Measurements from ENCODE around the gene LRSAM1.
A peak's percentile ranks its signal among the peaks of the same experiment; 100 is the strongest.

LRSAM1 gene

DNA sequence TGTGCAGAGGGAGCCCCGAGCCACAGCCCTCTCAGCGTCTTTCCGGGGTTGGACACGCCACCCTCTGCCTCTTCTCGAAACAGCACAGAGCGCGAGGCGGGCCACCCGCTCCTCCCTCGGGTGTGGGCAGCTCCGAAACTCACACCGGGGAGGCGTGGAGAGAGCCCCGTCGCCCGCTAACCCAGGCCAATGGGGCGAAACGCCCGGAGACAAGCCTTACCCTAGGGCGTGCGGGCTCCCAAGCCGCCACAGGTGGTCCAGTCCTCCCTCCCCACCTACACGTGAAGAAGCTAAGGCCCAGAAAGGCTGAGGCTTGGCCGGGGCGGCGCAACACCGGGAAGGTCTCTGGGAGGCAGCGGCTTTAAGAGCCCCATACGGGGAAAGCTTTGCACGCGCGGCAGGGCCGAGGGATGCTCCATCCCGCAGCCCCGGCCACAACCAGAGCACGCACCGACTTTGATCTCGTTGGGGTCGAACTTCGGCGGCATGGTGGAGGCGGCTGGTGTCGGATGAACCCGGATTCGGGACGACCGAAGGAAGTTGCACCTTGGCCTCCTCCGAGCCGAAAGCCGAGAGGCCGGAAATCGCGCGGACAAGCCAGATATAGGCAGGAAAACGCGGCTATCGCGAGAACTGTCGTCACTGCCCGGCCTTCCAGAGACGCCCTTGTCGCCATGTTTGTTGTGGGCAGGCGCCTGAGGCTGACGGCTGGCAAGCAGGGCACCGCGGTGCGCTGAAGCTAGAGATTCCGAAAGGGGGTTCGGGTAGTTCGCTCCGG, at the start of gene LRSAM1, which contains the start of gene RPL12:
LRSAM1 (plus strand) TSS at position 681 of the 778 bp plus-strand sequence. CDS start 3,018 bp downstream, outside the sequence.
RPL12 (minus strand) TSS at position 577 of the 778 bp plus-strand sequence; CDS start at position 488, 89 bp downstream.
- peak; percentile 94 for DNase-seq

DNA sequence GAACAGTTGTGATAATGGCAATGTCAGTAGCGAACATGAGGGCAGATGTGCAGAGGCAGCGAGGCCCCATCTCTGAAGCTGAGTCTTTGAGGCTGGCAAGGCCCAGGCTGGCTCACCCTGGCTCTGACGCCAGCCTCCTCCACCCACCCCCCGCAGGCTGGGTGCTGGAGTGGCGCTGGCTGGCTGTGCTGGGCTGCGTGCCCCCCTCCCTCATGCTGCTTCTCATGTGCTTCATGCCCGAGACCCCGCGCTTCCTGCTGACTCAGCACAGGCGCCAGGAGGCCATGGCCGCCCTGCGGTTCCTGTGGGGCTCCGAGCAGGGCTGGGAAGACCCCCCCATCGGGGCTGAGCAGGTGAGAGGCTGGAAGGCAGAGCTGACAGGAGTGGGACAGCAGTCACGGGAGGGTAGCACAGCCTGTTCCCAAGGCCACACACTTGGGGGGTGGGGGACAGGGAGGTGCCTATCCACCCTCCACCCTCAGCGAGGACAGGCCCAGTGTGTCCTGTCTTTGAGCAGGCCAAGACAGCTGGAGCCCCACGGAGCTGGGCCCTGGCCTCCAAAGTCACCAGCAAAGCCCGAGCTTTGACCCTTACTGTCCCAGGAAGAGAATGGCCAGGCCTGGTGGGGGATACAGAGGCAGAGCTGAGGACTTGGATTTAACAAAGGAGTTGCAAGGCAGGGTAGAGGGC, 48.8 kb upstream of the LRSAM1 start:
- DNase-seq, result no peak

DNA sequence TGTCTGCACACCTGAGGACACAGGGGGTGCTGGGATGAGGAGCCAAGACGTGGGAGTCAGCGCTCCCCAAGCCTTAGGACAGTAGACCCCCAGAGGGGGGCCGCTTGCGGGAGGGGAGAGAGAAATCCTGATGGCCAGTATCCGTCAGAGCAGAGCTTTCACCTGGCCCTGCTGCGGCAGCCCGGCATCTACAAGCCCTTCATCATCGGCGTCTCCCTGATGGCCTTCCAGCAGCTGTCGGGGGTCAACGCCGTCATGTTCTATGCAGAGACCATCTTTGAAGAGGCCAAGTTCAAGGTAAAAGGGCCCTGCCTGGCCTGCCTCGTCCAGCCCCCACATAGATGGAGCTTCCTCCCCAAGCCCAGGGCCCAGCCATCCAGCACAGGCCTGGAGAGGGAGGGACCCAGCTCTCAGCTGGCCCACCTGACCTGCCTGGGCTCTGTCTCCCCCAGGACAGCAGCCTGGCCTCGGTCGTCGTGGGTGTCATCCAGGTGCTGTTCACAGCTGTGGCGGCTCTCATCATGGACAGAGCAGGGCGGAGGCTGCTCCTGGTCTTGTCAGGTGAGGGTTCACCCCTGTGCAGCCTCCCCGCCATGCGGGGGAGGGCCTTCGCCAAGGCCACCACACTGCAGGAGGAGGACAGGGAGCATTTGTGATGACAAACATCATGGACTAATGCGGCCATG, 47.7 kb upstream of the LRSAM1 start:
- DNase-seq, result no peak

DNA sequence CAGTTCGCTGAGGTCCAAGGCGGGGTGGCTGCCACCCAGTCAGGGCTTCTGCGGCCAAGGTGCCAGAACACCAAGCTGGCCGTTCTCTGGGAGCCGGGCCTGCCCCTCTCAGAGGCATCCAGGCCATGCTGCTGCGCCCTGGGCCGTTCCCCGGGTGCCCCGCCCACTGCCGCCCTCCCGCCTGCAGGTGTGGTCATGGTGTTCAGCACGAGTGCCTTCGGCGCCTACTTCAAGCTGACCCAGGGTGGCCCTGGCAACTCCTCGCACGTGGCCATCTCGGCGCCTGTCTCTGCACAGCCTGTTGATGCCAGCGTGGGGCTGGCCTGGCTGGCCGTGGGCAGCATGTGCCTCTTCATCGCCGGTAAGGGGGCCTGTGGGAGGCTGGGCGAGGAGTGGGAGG, 46.7 kb upstream of the LRSAM1 start:
- DNase-seq, result no peak

DNA sequence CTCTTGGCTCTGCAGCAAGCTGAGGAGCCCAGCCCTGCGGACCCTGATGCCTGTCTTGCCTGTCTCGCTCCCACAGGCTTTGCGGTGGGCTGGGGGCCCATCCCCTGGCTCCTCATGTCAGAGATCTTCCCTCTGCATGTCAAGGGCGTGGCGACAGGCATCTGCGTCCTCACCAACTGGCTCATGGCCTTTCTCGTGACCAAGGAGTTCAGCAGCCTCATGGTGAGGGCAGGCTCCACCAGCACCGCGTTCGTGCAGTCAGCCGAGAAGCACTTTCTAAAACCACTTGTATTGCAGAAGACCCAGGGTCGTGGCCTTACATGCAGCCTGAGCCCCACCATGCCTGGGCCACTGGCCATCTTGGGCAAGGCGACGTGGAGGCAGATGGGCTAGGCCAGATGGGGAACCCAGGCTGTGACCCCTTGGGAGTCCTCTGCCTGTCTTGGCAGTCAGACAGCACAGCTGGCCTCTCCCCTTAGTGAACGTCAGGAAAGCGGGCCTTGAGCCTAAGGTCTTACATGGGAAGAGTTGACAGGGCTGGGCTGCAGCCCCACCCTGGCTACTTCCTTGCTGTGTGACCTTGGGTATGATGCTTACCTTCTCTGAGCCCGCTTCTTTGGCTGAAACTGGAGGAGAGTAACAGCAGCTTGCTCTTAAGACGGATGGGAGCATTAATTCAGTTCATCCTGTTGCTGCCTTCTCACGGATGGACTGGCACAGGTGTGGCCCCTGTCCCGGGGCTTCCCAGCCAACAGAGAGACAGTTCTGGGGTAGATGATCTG, 45.8 kb upstream of the LRSAM1 start:
- no peak for DNase-seq

DNA sequence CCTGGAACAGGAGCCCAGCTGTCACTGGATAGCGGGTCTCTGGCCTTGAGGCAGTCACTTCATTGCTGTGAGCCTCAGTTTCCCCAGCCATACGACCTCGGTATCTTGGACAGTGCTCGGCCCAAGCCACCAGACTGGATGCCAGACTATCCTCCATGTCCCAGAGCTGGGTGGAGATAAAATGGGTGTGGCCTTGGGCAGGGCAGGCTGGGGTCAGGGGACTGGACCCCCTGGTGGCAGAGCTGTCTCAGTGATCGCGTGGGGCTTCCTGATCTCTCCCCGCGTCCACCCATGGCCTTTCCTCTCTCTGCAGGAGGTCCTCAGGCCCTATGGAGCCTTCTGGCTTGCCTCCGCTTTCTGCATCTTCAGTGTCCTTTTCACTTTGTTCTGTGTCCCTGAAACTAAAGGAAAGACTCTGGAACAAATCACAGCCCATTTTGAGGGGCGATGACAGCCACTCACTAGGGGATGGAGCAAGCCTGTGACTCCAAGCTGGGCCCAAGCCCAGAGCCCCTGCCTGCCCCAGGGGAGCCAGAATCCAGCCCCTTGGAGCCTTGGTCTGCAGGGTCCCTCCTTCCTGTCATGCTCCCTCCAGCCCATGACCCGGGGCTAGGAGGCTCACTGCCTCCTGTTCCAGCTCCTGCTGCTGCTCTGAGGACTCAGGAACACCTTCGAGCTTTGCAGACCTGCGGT, 44.4 kb upstream of the LRSAM1 start:
- DNase-seq, result no peak

DNA sequence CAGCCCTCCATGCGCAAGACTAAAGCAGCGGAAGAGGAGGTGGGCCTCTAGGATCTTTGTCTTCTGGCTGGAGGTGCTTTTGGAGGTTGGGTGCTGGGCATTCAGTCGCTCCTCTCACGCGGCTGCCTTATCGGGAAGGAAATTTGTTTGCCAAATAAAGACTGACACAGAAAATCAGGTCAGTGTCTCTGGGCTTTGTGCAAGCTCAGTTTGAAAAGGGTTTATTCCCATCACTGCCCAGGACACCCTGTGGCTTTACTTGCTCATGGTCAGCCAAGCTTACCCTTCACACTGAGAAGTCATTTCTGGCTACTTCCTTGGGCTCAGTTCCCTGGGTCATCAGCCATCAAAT, 43.8 kb upstream of the LRSAM1 start:
- DNase-seq, result no peak

DNA sequence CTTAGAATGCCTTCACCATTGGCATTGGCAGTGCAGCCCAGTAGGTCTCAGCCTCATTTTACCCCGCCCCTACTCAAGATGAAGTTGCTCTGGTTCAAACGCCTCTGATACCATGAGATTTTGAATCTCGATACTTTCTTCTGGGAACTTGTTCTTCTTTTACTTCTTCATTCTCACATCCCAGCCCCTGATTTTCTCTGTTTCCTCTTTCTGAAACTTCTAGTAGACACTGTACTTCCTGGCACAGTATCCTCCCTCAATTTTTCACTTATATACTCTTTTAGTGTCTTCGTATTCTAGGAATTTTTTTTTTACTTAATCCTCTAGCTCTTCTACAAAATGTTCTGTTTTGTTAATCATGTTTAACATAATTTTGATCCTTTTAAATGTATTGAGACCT, 40.2 kb upstream of the LRSAM1 start:
- no peak for DNase-seq

DNA sequence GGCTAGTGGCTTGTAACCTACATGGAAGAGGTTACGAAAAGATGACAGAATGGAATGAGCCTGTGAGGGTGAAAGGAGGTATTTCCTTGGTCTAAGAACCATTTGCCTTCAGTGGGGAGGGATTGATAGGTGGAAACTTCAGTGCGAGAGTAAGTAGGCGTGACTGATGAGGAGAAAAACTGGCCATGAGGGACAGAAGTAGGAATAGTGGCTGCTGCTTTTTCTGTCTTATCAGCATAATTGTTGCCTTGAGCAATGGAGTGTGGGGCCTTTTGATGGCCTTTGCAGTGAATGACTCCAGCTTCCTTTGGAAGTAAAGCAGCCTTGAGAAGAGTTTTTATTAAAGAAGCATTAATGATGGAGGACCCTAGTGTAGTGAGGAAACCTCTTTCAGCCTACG, 36.2 kb upstream of the LRSAM1 start:
- no peak for DNase-seq

DNA sequence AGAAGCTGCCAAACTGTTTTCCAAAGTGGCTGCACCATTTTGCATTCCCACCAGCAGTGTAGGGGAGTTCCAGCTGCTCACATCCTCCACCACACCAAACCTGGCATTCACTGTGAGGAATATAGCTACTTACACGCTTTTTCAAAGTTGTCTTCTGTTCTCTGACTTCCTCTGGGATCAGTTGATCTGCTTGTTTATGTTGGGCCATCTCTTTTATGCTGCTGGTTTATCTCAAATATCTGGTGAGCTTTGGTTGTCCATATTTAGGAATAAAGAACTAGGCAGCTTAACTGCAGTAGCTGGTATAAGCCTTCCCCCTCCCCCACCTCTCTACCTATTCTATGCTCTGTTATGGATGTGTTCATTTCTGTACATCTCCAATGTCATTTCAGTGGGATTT, 35.7 kb upstream of the LRSAM1 start:
- DNase-seq, result no peak

DNA sequence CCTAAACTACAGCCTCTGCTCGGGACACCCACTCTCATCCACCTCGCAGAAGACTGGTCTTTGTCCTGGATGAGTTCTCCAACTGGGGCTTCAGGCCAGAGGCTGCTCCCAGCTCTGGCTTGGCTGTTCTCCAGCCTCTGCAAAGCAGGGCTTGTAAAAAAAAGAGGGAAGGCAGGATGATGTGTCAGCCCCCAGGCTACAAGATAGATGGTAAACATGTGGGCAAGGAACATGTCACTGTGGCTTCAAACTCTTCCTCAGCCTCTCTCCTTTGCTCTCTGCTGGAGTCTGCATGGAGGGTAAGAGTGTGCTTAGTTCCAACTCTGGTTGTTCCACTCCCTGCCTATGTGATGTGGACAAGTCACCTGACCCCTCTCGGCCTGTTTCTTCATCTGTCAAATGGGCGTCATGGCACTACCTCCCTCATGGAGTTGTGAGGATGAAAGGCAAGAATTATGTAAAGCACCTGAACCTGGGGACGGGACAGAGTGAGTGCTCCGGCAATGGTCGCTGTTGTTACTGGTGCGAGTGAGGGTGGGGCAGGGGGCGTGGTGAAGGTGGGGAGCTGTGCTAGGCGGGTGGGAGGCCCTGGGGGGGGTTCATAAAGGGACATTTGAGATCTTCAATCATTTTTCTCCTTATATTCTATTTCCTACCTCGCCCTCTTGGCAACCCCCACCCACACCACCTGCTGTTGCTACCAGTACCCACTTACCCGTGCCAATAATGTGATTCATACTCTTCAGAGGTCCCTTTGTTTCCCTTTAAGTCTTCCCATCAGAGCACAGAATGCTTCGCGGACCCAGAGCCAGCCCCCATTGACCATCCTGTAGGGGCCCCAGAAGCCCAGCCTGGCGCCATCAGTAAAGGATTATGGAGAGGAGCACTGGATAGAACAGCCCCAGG, 33.9 kb upstream of the LRSAM1 start:
- peak; percentile 42 for DNase-seq

DNA sequence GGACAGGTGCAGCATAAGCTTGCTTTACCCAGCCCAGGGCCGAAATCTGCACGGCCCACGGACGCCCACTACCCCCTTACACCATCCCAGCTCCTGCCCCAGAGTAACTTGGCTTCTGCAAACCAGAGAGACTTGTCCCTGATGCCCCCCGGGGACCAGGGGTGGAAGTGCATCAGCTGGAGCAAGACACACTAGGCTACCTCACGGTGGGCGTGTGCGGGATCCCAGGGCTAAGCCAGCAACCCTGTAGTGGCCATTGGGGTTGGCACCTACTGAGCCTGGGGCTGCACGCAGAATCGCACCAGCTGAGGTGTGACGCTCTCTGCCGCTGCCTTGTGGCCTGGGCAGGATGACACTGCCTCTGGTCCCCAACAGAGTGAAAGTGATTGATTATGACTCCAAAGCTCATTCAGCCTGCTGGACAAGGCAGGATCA, 33.3 kb upstream of the LRSAM1 start:
- no peak for DNase-seq

DNA sequence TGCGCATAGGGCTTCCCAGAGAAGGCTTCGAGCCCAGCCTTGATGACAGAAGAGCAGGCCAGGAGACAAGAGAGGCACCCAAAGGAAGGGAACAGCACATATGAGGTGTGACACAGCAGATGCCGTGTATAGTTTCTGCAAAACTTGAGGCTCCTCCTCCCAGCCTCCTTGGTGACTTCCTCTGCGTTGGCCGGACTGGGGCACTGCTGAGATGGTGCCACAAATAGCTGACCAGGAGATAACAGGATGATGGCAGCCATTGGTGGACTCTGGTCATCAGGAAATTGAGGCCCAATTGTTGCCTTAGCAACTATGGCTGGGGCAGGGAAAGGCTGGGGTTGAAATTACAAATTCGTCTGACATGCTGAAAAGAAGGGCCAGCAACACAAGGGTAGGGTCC, 32.0 kb upstream of the LRSAM1 start:
- DNase-seq, result no peak

DNA sequence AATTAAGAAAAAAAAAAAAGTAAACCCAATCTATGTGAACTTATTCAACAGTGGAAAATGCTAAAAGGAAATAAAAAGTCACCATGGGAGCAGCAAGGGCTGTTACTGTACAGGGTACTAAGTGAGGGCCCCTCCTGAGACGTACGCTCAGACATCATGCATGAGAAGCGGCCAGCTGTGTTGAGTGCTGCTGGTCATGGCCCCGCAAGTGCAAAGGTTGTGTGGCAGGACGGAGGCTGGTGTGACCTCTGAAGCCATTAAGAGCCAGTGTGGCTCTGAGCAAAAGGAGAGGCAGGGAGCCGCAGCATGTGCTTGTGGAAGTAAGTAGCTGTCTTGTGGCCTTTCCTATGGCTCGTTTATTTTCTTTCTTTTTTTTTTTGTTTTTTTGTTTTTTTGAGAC, 30.3 kb upstream of the LRSAM1 start:
- DNase-seq, result no peak

DNA sequence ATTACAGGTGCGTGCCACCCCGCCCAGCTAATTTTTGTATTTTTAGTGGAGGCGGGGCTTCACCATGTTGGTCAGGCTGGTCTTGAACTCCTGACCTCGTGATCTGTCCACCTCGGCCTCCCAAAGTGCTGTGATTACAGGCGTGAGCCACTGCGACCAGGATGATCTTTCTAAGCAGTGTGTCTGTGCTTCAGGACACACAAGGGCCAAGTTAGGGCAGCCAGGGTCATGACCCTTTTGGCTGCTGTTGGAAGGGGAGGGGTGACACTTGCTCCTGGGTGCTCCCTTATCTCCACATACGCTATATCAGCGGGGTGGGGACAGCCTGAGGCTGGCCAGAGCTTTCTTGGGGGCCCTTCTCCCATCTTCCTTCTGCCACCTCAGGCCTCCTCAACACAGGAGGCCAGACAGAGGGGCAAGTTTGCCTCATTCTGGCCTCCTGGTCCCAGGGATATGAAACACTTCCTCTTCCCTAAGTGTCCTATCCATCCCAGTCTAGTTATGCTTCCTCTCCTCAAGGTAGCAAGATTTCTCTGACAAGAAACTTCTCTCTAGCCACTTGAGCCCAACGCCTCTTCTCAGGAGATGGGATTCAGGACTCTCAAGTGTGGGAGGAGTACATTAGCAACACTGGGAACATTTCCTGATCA, 29.1 kb upstream of the LRSAM1 start:
- no peak for DNase-seq

DNA sequence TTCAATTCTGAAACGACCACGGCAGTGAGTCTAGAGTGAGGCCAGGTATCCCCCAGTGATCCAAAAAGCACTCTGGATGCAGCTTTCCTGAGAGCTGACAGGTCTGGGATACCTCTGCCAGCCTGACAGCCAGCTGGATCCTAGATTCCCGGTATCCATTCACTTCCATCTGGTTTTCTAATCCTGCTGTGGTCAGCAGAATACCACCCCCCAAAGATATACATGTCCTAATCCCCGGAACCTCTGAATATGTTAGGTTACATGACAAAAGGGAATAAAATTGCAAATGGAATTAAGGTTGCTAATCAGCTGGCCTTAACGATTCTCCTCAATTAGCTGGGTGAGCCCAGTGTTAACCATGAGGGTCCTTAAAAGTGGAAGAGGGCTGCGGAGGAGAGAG, 28.5 kb upstream of the LRSAM1 start:
- DNase-seq, result no peak

DNA sequence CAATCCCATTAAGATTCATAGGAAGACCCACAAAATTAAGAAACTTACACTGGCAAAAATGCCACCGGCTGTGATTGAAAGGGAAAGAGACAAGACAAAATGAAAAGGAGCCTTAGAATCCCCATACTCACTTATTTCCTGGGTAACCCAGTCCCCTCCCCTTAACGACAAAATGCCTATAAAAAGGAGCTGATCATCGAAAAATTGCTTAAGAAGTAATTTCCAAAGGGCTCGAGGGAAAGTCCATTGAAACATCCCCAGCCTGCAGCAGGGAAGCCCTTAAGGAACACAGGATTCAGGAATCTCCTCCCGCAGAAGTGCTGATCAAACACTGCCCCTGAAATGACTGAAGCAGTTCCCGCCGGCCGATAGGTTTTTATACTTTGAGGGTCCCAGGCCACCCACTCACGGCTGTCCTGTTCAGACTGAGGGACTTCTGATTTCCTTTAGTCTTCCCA, 27.8 kb upstream of the LRSAM1 start:
- no peak for DNase-seq

DNA sequence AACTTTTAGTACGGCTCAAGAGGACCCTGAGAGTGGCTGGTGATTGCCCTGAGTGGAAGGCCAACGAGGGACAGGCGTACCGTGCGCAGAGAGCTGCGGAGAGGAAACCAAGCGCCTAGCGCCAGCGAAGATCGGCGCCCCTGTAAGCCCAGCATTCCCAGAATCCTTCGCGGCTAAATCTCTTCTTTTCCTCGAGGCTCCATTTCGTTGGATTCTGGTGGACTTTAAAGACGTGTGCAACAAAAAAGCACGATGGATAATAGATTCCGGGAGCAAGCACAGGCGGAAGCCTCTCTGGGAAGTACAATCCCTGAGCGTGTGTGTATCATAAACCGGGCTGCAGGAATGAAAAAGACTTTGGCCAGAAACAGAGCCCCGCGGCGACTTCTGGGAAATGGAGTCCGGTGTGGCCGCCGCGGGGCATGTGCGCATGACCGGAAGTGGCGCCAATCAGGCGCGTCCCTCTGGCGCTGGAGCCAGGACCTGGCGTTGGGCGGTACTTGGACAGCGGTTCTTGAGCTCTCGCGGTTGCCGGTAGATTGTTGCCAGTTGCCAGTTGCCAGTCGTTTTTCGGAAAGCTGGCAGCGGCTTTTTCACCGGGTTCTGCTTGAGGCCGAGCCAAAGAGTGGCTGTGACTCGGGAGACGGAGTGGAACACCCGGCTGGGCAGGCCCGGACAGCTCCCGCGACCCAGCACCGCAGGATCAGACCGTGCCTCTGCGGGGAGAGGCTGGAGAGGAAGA, 27.2 kb upstream of the LRSAM1 start, which contains the start of gene ZNF79:
ZNF79 (plus strand) TSS at position 449 of the 742 bp plus-strand sequence. CDS start 406 bp downstream, outside the sequence.
- DNase-seq, result peak; percentile 87

DNA sequence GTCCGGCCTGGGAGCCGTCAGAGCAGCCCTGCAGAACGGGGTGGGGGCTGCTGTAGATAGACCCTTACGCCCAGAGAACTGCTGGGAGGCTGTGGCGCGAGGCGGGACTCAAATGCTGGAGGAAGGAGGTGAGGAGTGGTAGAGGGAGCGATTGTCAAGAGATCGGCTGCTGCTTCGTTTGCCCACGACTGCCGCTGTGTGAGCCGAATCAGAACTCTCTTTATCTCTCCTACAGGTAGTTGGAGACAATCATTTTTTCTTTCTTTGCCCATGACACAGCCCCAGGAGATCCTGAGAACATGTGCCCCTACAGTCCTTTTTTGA, 26.7 kb upstream of the LRSAM1 start:
- no peak for DNase-seq

DNA sequence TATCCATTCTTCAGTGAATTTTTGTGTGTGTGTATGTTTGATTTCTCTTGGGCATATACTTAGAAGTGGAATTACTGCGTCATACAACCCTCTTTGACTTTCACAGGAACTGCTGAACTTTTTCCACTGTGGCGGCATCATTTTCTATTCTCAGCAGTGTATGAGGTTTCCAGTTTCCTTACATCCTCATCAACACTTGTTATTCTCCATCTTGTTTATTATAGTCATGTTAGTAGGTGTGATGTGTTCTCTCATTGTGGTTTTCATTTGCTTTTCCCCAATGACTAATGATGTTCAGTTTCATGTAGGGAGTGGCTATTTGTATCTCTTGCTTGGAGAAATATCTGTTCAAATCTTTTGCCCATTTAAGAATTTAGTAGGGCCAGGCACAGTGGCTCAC, 24.6 kb upstream of the LRSAM1 start:
- no peak for DNase-seq

Data from fibroblast of upper back skin (primary cell).